Neural progenitor cell (in vitro differentiated cells): ENCODE measurements around the gene RABGAP1. TPM values are rescaled to one million over a fixed set of nuclear protein-coding genes. Genes with fewer than 3 reads are reported as not detected.

ENCODE experiments used
- DNase-seq: peaks from one replicate; pipeline ENCODE4 v3.0.0-alpha.2; 2016; ENCODE audit warnings: low spot score
- H2AFZ ChIP-seq: fragments of 200-600 bp; sonication (generic); replicated peaks from 2 replicates; pipeline ENCODE4 v1.6.1; 2016; ENCODE audit warnings: antibody characterized with exemption
- H3F3A ChIP-seq: fragments of 200-600 bp; sonication (generic); 2 replicates; pipeline ENCODE4 v1.6.1; 2016; ENCODE audit warnings: antibody characterized with exemption, low read depth
- H3K27ac ChIP-seq: fragments of 200-600 bp; sonication (generic); 2 replicates; pipeline ENCODE4 v1.5.1; 2016; ENCODE audit warnings: mild to moderate bottlenecking
- H3K27me3 ChIP-seq: fragments of 200-600 bp; sonication (generic); 2 replicates; pipeline ENCODE4 v1.6.1; 2016; ENCODE audit warnings: mild to moderate bottlenecking, moderate library complexity
- H3K36me3 ChIP-seq: fragments of 200-600 bp; sonication (generic); 2 replicates; pipeline ENCODE4 v1.5.1; 2016
- H3K4me1 ChIP-seq: fragments of 200-600 bp; sonication (generic); 2 replicates; pipeline ENCODE4 v1.6.1; 2016; ENCODE audit warnings: mixed run types
- H3K4me2 ChIP-seq: fragments of 200-600 bp; sonication (generic); 2 replicates; pipeline ENCODE4 v1.6.1; 2016
- H3K4me3 ChIP-seq: fragments of 200-600 bp; sonication (generic); 2 replicates; pipeline ENCODE4 v1.5.1; 2016
- H3K79me2 ChIP-seq: fragments of 200-600 bp; sonication (generic); 2 replicates; pipeline ENCODE4 v1.6.1; 2016; ENCODE audit warnings: low read depth
- H3K9ac ChIP-seq: fragments of 200-600 bp; sonication (generic); 2 replicates; pipeline ENCODE4 v1.6.1; 2016
- H3K9me3 ChIP-seq: fragments of 200-600 bp; sonication (generic); 2 replicates; pipeline ENCODE4 v1.5.1; 2016; ENCODE audit warnings: low read depth
- H4K20me1 ChIP-seq: fragments of 200-600 bp; sonication (generic); 2 replicates; pipeline ENCODE4 v1.6.1; 2016; ENCODE audit warnings: low read depth
- H3K27ac Mint-ChIP-seq: 3 replicates; pipeline ENCODE4 v1.8.0; 2021; ENCODE audit warnings: mixed read lengths
- H3K27me3 Mint-ChIP-seq: 2 replicates; pipeline ENCODE4 v1.8.0; 2022; ENCODE audit warnings: low read depth, mild to moderate bottlenecking, inconsistent platforms, moderate library complexity, mixed read lengths; ENCODE audit not compliant: insufficient read depth
- H3K36me3 Mint-ChIP-seq: 3 replicates; pipeline ENCODE4 v1.8.0; 2021; ENCODE audit warnings: mixed read lengths
- H3K4me1 Mint-ChIP-seq: 3 replicates; pipeline ENCODE4 v1.8.0; 2021; ENCODE audit warnings: mixed read lengths
- H3K4me3 Mint-ChIP-seq: 3 replicates; pipeline ENCODE4 v1.8.0; 2021; ENCODE audit warnings: mild to moderate bottlenecking, moderate library complexity, mixed read lengths
- H3K9me3 Mint-ChIP-seq: 3 replicates; pipeline ENCODE4 v1.8.0; 2020; ENCODE audit warnings: mixed read lengths
- CTCF ChIP-seq: fragments of 200-600 bp; sonication (generic); IDR thresholded peaks from 2 replicates; pipeline ENCODE4 v1.5.1; 2017; ENCODE audit warnings: antibody characterized with exemption, mild to moderate bottlenecking
- EZH2 ChIP-seq: fragments of 200-600 bp; sonication (generic); IDR thresholded peaks from 2 replicates; pipeline ENCODE4 v1.6.1; 2017; ENCODE audit warnings: antibody characterized with exemption, mild to moderate bottlenecking, moderate library complexity
- EZH2phosphoT487 ChIP-seq: fragments of 200-600 bp; sonication (generic); IDR thresholded peaks from 2 replicates; pipeline ENCODE4 v1.6.1; 2017; ENCODE audit warnings: antibody characterized with exemption
- total RNA-seq: library from RNA; depleted of rRNA; stranded (reverse); fragments of >200 nt; gene quantifications from 2 replicates; pipeline ENCODE4 v1.2.3, GENCODE V29; 2015; ENCODE audit warnings: low replicate concordance

Gene RABGAP1
- total RNA-seq, 1 donor from 2014 or later: 55.2 TPM

- Histone ChIP-seq H3F3A (no peaks in the 10 kb centered on the region), H3K27me3 (no peaks in the 10 kb centered on the region), H4K20me1 (peaks cover 3% of the 10 kb centered on the region), H3K4me3 (no peak overlapping the region), H3K9me3 (no peaks in the 10 kb centered on the region), H3K4me1 (no peaks in the 10 kb centered on the region), H3K9ac (no peak overlapping the region), H3K4me2 (no peak overlapping the region), H3K27ac (no peak overlapping the region), H3K79me2 (no peaks in the 10 kb centered on the region), H2AFZ (no peak overlapping the region), H3K36me3 (peaks cover 9% of the 10 kb centered on the region)
- no peak overlapping the region for H3K4me3 Mint-ChIP-seq
- peak overlapping the region; percentile 29 for H3K27ac Mint-ChIP-seq
- TF ChIP-seq CTCF (no peak), EZH2phosphoT487 (no peak), EZH2 (no peak)
- H3K36me3 Mint-ChIP-seq: peaks cover 46% of the 10 kb centered on the region
- DNase-seq: no peak
- peaks cover 10% of the 10 kb centered on the region for H3K4me1 Mint-ChIP-seq
- H3K27me3 Mint-ChIP-seq: no peaks in the 10 kb centered on the region
- no peaks in the 10 kb centered on the region for H3K9me3 Mint-ChIP-seq
These were observed 148.2 kb downstream of the RABGAP1 start for GRCh38 chr9:123089040-123089439.

- DNase-seq: no peak
- H3K36me3 Mint-ChIP-seq: peaks cover 43% of the 10 kb centered on the region
- Histone ChIP-seq H4K20me1 (peaks cover 3% of the 10 kb centered on the region), H3K9ac (no peak overlapping the region), H3K4me2 (no peak overlapping the region), H3K4me1 (no peaks in the 10 kb centered on the region), H3K27me3 (no peaks in the 10 kb centered on the region), H3K79me2 (no peaks in the 10 kb centered on the region), H3K36me3 (peaks cover 9% of the 10 kb centered on the region), H3F3A (no peaks in the 10 kb centered on the region), H2AFZ (no peak overlapping the region), H3K4me3 (no peak overlapping the region), H3K9me3 (no peaks in the 10 kb centered on the region), H3K27ac (peak overlapping the region; percentile 26)
- H3K27me3 Mint-ChIP-seq: no peaks in the 10 kb centered on the region
- TF ChIP-seq EZH2phosphoT487: no peak
- no peak for TF ChIP-seq EZH2
- no peak for TF ChIP-seq CTCF
- peaks cover 4% of the 10 kb centered on the region for H3K4me1 Mint-ChIP-seq
- no peaks in the 10 kb centered on the region for H3K9me3 Mint-ChIP-seq
- H3K27ac Mint-ChIP-seq: no peak overlapping the region
- H3K4me3 Mint-ChIP-seq: no peak overlapping the region
These were observed 149.0 kb downstream of the RABGAP1 start for GRCh38 chr9:123089790-123090189.

DNA sequence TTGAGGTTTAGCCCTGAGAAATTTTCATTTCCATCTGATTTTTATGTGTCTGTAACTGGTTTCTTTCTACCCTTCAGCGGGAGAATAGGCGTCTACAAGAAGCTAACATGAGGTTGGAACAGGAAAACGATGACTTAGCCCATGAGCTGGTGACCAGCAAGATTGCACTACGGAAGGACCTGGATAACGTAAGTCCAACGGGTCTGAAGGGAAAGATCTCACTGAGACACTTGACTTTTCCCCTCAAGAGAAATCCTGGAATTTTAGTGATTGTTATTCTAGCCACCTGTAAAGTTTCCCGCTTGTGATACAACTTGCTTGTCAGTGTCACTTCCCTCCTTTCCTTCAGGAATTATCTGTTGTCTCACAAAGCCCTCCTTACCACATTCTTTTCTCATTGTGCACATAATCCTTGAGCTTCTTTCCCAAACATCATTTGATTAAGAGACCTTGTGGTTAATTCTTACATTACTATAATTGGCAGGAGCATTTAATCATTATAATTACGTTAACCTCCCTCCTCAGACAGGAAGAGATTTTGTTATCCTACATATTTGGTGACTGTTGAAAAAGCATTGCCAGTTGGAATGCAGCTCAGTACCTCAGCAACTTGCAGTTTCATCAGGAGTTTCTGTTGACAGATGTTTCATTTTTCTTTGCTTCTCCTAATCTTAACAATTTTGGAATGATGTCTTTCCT lies 149.5 kb downstream of the RABGAP1 start:
- no peaks in the 10 kb centered on the region for H3K27me3 Mint-ChIP-seq
- DNase-seq: no peak
- H4K20me1 ChIP-seq: peaks cover 3% of the 10 kb centered on the region
- no peaks in the 10 kb centered on the region for H3K4me1 ChIP-seq
- H3K27ac Mint-ChIP-seq: no peak overlapping the region
- H3K9ac ChIP-seq: no peak overlapping the region
- H3K4me1 Mint-ChIP-seq: no peaks in the 10 kb centered on the region
- H3K27me3 ChIP-seq: no peaks in the 10 kb centered on the region
- no peak overlapping the region for H3K4me3 Mint-ChIP-seq
- H3K36me3 Mint-ChIP-seq: peaks cover 42% of the 10 kb centered on the region
- no peaks in the 10 kb centered on the region for H3K9me3 ChIP-seq
- H3K36me3 ChIP-seq: peaks cover 9% of the 10 kb centered on the region
- peak overlapping the region; percentile 26 for H3K27ac ChIP-seq
- H3K79me2 ChIP-seq: no peaks in the 10 kb centered on the region
- no peak overlapping the region for H2AFZ ChIP-seq
- H3K9me3 Mint-ChIP-seq: no peaks in the 10 kb centered on the region
- H3K4me3 ChIP-seq: no peak overlapping the region
- no peaks in the 10 kb centered on the region for H3F3A ChIP-seq
- H3K4me2 ChIP-seq: no peak overlapping the region
- TF ChIP-seq CTCF: no peak
- no peak for TF ChIP-seq EZH2phosphoT487
- no peak for TF ChIP-seq EZH2
